Body of pancreas (tissue), 4 donors: Measurements from ENCODE around the gene DMD. TPM values are rescaled to one million over a fixed set of nuclear protein-coding genes. Genes with fewer than 3 reads are reported as not detected.

ENCODE experiments used
- ATAC-seq: fragments of 150-250 bp; one replicate; pipeline ENCODE4 v1.9.1; 2016
- DNase-seq, 4 donors: peaks; one replicate each; pipeline ENCODE4 v3.0.0-alpha.2; 2019
- H3K27ac ChIP-seq, 4 donors: fragments of 200-600 bp; sonication (generic); 1 replicate in 3 of 4; 2 replicates in 1 of 4; pipeline versions ENCODE4 v1.5.1 to v1.6.1; 2016 to 2019; ENCODE audit warnings: mild to moderate bottlenecking in 1 of 4, mixed read lengths in 1 of 4, moderate library complexity in 1 of 4
- H3K27me3 ChIP-seq, 2 donors: fragments of 200-600 bp; sonication (generic); one replicate each; pipeline ENCODE4 v1.6.0; 2016; ENCODE audit warnings: mild to moderate bottlenecking in 1 of 2
- H3K36me3 ChIP-seq, 2 donors: fragments of 200-600 bp; sonication (generic); replicated peaks in 1 of 2; 2 replicates each; pipeline ENCODE4 v1.5.1; 2016; ENCODE audit warnings: low read depth in 2 of 2; ENCODE audit not compliant: insufficient read depth in 1 of 2
- H3K4me1 ChIP-seq: fragments of 200-600 bp; sonication (generic); one replicate; pipeline ENCODE4 v1.6.0; 2016
- H3K4me3 ChIP-seq, 2 donors: fragments of 200-600 bp; sonication (generic); 1 replicate in 1 of 2; 2 replicates in 1 of 2; pipeline ENCODE4 v1.5.1; 2016 to 2019
- H3K9me3 ChIP-seq, 3 donors: fragments of 200-600 bp; sonication (generic); 1 replicate in 2 of 3; 2 replicates in 1 of 3; pipeline ENCODE4 v1.5.1; 2016
- CTCF ChIP-seq, 7 experiments: fragments of 450-650 bp in 4 of 7; fragments of 200-600 bp in 3 of 7; sonication (generic) in 3 of 7; IDR thresholded peaks; one replicate each; pipeline ENCODE4 v1.5.1; 2016 to 2019; ENCODE audit warnings: antibody characterized with exemption in 7 of 7
- POLR2A ChIP-seq, 3 donors: fragments of 450-650 bp; IDR thresholded peaks; one replicate each; pipeline ENCODE4 v1.6.1; 2016; ENCODE audit warnings: antibody characterized with exemption in 3 of 3, mild to moderate bottlenecking in 2 of 3
- WGBS, 2 donors: methylation state at CpG; one replicate each; pipeline ENCODE4 v1.1.5; 2017; 5-methylcytosine and 5-hydroxymethylcytosine counted together
- intact Hi-C: fragments of 100-400 bp; cut with DNase I; formaldehyde crosslinking; loops from one replicate; pipeline ENCODE4 v1.15.1; 2023
- total RNA-seq, 2 donors: library from RNA; depleted of rRNA; stranded (reverse); fragments of >200 nt; gene quantifications; one replicate each; pipeline ENCODE4 v1.1.0, GENCODE V29; 2016

The DMD gene
- total RNA-seq, 2 donors from 2014 or later, result 28.5 to 38.6 TPM

GRCh38 chrX:31715675-31716074 lies 1495.7 kb downstream of the DMD start:
- TF ChIP-seq POLR2A (IDR thresholded peaks at IDR 0.05), result no peak
- TF ChIP-seq CTCF (IDR thresholded peaks at IDR 0.05), result no peak
- H3K4me1 ChIP-seq, result no peaks in the 10 kb centered on the region
- no peaks in the 10 kb centered on the region for H3K9me3 ChIP-seq
- no peak for DNase-seq
- H3K4me3 ChIP-seq, result no peak overlapping the region
- intact Hi-C loops, result no loop called here
- no peak overlapping the region for H3K27ac ChIP-seq
- H3K27me3 ChIP-seq, result no peaks in the 10 kb centered on the region
- no peaks in the 10 kb centered on the region for H3K36me3 ChIP-seq
- no peak for ATAC-seq
- WGBS, 2 donors, result 77 to 78% methylated on average over 5 of the region's 5 CpGs

GRCh38 chrX:31714797-31715196 lies 1496.6 kb downstream of the DMD start:
- Histone ChIP-seq H3K36me3 (no peaks in the 10 kb centered on the region), H3K27me3 (no peaks in the 10 kb centered on the region), H3K27ac (no peak overlapping the region), H3K4me3 (no peak overlapping the region), H3K9me3 (no peaks in the 10 kb centered on the region), H3K4me1 (no peaks in the 10 kb centered on the region)
- ATAC-seq (no peak), DNase-seq (no peak)
- 69 to 88% methylated on average over 3 of the region's 3 CpGs for WGBS, 2 donors
- TF ChIP-seq POLR2A (IDR thresholded peaks at IDR 0.05), result no peak
- TF ChIP-seq CTCF (IDR thresholded peaks at IDR 0.05), result no peak
- intact Hi-C loops, result no loop called here

- Histone ChIP-seq H3K36me3 (no peaks in the 10 kb centered on the region), H3K9me3 (no peaks in the 10 kb centered on the region), H3K4me1 (no peaks in the 10 kb centered on the region), H3K27me3 (no peaks in the 10 kb centered on the region), H3K4me3 (no peak overlapping the region), H3K27ac (no peak overlapping the region)
- DNase-seq (no peak), ATAC-seq (no peak)
- TF ChIP-seq POLR2A (IDR thresholded peaks at IDR 0.05) (no peak), CTCF (IDR thresholded peaks at IDR 0.05) (no peak)
- intact Hi-C loops, result no loop called here
- 79 to 100% methylated on average over 1 of the region's 1 CpG for WGBS, 2 donors
Measured at GRCh38 chrX:31713120-31713519, 1498.2 kb downstream of the DMD start.

GRCh38 chrX:31711166-31711565 lies 1500.2 kb downstream of the DMD start:
- H3K27ac ChIP-seq, result no peak overlapping the region
- no peaks in the 10 kb centered on the region for H3K27me3 ChIP-seq
- H3K4me1 ChIP-seq, result no peaks in the 10 kb centered on the region
- ATAC-seq (no peak), DNase-seq (no peak)
- H3K4me3 ChIP-seq, result no peak overlapping the region
- 41 to 55% methylated on average over 2 of the region's 2 CpGs for WGBS, 2 donors
- no peaks in the 10 kb centered on the region for H3K9me3 ChIP-seq
- intact Hi-C loops, result no loop called here
- TF ChIP-seq CTCF (IDR thresholded peaks at IDR 0.05) (no peak), POLR2A (IDR thresholded peaks at IDR 0.05) (no peak)
- H3K36me3 ChIP-seq, result no peaks in the 10 kb centered on the region

- ATAC-seq, result no peak
- H3K36me3 ChIP-seq, result no peaks in the 10 kb centered on the region
- H3K4me1 ChIP-seq, result no peaks in the 10 kb centered on the region
- no peak for DNase-seq
- TF ChIP-seq POLR2A (IDR thresholded peaks at IDR 0.05), result no peak
- no peak for TF ChIP-seq CTCF (IDR thresholded peaks at IDR 0.05)
- 40 to 41% methylated on average over 2 of the region's 2 CpGs for WGBS, 2 donors
- no peak overlapping the region for H3K4me3 ChIP-seq
- H3K27me3 ChIP-seq, result no peaks in the 10 kb centered on the region
- no peak overlapping the region for H3K27ac ChIP-seq
- intact Hi-C loops, result no loop called here
- no peaks in the 10 kb centered on the region for H3K9me3 ChIP-seq
Measured at GRCh38 chrX:31708116-31708515, 1503.2 kb downstream of the DMD start.
